GM19240 (cell line): ENCODE results near the gene RPL7L1.
"Not testable (repeated sequence)": the region's sequence is repeated elsewhere in the genome, so short reads cannot be mapped to it uniquely, and the experiment has no call there.

Source experiments
- DNase-seq: peaks from one replicate; pipeline ENCODE4 v3.0.0; 2011; ENCODE audit warnings: low spot score; ENCODE audit not compliant: insufficient read length

RPL7L1 gene

DNA sequence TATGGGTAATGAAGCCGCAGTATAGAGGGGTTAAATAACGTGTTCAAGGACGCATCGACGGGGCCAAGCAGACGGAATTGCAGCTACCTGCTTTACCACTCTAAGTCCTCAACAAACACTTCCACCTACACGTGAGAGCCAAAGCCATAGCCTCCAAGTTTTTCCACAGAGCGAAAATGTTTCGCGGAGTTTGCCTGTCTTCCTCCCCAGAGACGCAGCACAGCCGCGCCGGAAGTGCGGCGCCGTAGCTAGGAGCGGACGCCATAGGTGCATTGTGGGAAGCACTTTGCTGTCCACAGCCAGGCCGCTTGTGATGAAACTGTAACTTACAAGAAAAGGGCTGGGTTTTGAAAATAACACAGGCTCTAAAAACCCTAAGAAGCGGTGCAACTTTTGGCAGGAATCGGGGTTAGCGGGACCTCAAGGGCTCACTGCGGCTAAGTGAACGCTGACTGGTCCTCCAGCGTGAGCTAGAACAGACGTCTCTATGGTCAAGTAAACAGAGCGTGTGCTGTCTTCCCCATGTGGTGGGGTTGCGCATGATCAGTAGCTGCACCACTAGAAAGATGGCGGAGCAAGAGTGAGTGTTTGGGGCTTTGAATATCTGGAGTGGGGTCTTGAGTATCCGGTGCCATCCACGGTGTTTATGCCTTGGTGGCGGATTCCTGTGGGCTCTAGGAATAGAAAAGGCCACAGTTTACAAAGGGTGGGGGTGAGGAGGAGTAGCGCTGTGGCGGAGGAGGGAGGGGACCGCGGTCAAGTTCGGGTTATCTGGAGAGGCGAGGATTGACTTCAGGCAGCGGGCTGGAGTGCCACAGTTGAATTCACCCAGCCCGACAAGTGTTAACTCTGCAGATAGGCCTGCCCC, at the start of gene RPL7L1:
RPL7L1 (plus strand) TSS at position 245 of the 868 bp plus-strand sequence; CDS start at position 540, 295 bp downstream.
- DNase-seq = peak; percentile 53

DNA sequence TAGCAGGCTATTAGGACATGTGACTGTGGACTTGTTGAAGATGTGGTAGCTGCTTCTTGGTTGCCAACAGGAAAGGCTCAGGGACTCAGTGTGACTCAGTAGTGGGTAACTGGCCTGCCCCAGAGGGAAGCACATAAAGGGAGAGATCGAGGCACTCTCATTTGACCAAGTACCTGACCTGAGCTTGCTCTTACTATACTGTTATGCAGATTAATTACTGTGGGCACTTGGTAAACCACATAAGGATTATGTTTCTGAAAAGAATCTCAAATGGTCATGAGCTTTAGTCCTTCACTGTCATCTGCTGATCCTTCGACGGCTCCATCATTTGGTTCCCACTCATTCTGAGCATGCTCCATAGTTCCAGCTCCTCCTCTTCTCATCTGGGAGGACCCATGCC, 48.2 kb upstream of the RPL7L1 start:
- no peak for DNase-seq

DNA sequence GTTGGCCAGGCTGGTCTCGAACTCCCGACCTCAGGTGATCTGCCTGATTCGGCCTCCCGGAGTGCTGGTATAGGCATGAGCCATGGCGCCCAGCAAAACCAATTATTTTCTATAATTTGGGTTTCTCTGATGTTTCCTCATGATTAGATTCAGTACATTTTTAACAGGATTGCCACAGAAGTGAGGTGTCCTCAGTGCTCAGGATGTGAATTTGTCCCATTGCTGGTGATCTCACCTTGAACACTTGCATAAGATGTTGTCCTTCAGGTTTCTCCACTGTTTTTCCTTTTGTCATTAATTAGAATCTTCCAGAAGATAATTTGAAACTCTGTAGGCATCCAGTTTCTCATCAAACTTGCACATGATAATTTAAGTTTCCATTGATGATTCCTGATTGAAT, 45.4 kb upstream of the RPL7L1 start:
- DNase-seq = no peak

DNA sequence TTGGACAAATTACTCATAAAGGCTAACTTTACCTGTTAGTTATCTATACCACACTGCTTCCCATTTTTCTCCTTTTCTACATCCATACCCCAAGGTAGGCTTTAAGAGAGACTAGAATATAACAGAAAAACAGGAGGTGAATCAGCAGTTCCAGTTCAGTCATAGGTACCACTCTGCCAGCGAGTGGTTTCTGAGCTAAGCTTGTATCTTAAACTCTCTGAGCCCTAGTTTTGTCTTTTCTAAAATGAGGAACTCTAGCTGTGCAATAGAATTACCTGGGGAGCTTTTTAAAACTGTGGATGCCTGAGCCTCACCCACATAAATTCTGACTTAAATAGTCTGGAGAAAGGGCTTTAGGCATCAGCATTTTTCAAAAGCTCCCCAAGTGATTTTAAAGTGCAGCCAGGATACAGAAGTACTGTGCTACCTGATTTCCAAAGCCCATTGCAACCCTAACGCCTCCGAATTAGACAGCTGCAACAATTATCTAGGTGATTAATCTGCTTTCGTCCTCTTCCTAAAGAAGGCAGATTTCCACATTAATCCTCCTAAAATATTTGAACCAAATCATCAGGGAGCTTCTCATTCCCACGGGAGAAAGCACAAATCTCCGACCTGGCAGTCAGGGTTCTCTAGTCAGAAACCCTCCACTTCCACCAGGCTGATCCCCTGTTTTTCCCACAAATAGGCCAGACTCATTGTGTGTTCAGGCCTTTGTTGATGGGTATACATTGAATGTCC, 37.4 kb upstream of the RPL7L1 start:
- no peak for DNase-seq

DNA sequence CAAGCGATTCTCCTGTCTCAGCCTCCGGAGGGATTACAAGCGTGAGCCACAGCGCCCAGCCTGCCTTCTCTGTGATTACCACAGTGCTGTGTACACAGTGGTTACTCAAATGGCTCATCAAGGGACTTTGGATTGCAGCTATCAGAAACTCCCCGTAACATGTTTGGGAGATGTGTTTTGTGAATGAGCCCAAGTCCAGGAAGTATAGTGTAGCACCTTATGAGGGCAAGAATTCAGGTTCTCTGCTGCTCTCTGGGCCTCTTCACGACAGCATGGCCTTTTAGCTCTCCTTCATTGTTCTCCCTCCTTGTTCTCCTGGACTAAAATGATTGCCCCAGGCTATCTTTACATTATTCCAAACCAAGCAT, 34.1 kb upstream of the RPL7L1 start:
- DNase-seq = no peak

DNA sequence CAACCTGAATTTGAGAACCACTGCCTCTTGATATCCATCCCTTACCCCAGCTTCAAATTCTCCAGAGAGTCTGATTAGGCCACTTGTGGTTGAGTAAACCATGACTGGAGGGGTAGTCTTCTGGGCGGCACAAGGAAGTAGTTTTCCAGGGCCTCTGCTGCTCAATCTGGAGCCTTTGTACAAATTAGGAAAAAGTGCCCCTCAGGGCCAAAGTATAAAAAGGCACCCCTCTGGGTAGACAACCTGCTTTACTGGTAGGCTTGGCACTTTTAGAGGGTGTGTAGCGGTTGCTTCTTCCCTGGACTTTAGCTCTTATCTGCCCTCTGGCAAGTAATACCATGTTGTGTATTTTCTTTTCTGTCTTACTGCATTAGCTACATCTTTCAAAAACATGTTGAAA, 32.9 kb upstream of the RPL7L1 start:
- no peak for DNase-seq

DNA sequence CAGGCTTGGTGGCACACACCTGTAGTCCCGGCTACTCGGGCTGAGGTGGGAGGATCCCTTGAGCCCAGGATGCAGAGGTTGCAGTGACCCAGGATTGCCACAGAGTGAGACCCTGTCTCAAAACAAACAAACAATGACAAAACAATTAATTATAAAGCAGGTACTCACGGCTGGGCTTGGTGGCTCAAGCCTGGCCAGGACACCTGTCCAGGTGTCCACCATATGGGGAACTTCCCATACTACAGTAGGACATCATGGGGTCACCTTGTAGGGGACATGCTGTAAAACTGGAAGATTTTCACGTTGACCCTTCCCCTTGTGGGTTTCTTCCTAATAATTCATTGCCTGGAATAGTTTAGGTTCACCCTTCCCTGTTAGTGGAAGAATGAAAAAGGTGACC, 30.7 kb upstream of the RPL7L1 start:
- no peak for DNase-seq

DNA sequence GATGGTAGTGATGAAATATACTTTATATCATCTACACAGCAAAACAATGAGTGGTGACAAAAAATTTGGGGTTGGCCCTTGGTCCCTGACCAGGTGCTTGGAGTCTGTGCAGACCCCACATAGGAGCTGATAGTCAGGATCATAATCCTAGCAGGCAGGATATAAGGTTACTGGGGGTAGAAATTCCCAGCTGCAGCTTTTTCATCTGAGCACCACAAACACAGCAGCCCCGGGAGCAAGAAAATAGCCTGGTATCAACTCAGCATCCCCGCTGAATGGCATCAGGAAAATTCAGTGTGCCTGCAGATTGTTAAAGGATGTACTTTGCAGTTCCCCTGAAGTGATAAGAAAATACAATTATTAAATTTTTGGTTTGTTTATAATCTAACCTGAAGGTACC, 27.8 kb upstream of the RPL7L1 start:
- no peak for DNase-seq

DNA sequence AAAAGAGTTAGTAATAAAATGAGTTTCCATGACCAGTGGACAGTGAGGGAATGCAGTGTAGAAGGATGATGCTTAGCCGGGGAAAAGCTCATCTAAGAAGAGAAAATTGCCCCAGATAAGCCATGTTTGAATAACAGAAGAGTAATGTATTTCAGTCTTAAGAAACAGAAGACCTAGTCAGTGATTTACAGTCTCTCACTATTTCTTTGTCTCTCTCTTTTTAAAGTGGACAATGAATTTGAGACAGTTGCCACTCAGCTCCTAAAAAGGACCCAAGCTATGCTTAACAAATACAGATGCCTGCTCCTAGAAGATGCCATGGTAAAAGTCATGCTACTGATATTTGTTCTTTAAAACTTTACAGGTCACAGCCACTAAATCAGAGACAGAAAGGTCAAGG, 19.4 kb upstream of the RPL7L1 start:
- no peak for DNase-seq

DNA sequence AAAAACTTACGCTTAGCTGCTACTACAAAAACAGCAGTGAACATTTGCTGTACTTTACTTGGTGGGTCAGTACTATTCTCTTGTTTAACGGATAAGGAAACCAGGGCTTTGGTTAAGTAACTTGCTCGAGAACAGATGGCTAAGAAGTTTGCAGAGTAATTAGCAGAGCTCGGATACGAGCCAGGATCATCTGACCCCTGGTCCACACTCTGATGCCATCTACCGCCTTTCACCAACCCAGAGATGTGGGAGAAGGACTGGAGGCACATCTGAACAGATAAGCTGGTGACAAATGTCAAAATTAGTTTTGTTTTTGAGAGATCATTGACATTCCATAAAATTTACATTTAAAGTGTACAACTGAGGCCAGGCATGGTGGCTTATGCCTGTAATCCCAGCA, 18.9 kb upstream of the RPL7L1 start:
- no peak for DNase-seq

DNA sequence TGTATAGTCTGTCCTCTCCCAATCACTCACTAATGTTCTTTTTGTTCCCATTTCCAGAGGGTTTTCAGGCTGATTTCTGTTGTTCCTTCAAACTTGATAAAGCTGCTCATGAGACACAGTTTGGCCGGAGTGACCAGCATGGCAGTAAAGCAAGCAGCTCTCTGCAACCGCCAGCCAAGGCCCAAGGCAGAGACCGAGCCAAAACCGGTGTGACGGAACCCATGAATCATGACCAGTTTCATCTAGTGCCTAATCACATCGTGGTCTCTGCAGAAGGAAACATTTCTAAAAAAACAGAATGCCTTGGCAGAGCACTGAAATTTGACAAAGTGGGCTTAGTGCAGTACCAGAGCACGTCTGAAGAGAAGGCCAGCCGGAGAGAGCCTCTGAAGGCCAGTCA, 14.8 kb upstream of the RPL7L1 start:
- no peak for DNase-seq

DNA sequence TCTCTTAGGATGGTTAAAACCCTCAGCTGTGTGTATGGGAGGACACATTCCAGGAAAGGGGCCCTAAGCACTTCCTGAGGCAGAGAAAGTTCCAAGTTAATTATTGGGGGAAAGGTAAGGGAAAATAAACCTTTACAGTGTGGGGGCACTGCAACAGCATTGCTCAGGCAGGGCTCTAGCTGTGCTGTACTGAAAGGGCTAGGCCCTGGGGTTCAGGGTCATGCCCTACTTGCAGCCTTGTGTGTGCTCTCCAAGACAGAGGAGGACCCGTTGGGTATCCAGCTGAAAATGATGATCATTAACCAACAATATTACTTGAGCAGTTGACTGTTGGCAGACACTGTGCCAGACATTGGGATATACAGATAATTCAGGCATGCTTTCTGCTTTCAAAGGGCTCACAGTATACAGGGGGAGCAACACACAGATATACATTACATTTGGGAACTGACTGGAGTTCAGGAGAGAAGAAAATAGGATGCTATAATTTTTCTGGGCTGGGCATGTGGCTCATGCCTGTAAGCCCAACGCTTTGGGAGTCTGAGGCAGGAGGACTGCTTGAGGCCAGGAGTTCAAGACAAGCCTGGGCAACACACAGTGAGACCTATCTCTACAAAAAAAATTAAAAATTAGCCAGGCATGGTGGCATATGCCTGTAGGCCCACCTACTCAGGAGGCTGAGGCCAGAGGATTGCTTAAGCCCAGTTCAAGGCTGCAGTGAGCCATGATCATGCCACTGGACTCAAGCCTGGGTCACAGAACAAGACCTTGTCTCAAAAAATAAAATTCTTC, 9.1 kb upstream of the RPL7L1 start:
- no peak for DNase-seq

DNA sequence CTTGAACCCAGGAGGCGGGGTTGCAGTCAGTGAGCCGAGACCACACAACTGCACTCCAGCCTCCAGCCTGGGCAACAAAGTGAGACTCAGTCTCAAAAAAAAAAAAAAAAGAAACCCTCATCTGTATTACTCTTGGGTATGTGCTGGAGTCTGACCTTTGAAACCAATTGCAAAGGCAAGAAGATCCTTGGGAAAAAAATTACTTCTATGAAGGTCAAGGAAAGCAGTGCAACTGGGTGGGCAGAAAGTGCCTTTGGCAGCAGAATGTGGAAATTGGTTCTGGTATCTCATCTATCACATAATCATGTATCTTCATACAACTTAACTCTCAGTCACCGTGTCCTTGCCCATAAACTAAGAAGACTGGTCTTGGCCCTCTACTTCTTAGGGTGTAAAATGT, 7.7 kb upstream of the RPL7L1 start:
- DNase-seq = no peak

DNA sequence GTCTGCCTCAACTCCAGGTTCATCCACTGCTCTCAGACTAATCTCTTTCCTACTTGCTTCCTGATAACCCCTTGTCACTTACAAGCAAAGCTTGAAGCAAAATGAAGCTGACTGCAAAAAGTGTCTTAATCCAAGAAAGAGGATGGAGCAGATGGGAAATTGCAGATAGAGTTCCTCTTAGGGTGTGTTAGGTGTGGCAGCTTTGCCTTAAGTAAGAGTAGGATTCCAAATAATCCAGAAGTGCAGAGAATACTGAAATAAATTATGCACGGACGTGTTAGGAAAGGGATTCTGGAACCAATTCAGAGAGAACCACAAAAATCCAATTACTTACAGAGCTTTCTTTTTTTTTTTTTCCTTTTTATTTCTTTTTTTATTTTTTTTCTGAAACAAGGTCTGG, 6.1 kb upstream of the RPL7L1 start:
- DNase-seq = no peak

DNA sequence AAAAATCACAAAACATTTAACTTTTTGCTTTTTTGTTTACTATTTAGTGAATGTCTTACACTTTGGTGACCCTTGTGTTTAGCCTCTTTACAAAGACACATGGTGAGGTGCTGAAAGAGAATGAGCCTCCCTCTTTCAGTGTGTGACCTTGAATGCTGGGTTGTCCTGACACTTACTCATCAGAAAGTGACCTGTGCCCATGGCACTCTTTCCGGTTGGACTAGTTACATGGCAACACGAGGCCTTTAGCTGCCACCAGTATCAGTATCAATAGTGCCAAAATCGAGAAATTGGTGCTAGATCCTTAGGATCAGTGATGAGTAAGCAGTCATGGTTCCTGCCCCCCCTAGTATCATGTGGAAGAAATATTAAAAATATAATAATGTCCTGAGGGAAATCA, 1.7 kb upstream of the RPL7L1 start:
- no peak for DNase-seq

DNA sequence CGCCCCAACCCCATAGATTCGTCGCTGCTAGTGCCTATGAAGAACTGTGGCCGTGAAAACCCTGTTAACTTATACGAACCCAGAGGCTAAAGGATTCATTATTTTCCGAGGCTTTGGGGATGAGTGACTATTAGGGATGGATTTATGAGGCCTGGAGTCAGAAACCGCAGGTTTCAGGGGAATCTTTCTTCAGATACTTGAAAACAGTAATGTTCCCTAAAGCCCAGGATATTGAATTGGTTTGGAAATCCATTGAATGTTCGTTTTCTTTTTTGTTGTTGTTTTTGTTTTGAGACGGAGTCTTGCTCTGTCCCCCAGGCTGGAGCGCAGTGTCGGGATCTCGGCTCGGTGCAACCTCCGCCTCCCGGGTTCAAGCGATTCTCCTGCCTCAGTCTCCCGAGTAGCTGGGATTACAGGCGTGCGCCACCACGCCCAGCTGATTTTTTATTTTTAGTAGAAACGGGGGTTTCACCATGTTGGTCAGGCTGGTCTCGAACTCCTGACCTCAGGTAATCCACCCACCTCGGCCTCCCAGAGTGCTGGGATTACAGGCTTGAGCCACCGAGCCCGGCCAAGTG, 913 bp downstream of the RPL7L1 start:
- not testable (repeated sequence) for DNase-seq

DNA sequence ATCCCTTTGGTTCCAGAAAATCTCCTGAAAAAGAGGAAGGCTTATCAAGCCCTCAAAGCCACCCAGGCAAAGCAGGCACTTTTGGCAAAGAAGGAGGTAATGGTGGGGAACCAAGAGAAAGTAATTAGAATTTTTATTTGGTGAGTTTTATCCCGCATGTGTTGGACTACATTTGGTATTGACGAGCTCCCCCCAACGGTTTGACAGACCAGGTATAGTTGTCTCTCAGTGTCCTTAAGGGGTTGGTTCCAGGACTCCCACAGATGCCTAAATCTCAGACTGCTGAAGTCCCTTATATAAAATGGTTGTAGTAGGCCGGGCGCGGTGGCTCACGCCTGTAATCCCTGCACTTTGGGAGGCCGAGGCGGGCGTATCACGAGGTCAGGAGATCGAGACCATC, 1.5 kb downstream of the RPL7L1 start:
- not testable (repeated sequence) for DNase-seq

DNA sequence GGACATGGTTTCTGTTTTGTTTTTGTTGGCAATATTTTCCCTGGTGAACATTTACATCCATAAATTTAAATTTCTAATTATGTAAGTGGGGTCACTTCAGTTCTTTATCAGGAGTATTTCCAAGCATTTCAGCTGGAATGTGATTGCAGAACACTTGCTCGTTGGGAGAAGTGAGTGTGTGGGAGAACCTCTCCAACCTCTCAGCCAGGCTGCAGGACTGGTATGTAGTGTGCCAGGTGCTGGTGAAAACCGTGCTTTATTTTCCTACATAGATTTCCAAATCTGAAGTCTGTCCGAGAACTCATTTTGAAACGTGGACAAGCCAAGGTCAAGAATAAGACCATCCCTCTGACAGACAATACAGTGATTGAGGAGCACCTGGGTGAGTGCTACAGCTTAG, 6.3 kb downstream of the RPL7L1 start:
- DNase-seq = no peak

DNA sequence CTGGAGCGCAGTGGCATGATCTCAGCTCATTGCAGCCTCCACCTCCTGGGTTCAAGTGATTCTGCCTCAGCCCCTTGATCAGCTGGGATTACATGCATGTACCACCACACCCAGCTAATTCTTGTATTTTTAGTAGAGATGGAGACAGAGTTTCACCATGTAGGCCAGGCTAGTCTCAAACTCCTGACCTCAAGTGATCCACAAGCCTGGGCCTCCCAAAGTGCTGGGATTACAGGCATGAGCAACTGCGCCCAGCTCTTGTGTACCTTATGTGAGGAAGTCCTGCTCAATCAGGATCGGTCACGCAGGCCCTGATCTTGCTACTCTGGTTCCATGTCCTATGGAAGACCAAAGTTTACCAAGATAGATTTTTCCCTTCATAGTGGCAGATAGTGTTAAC, 8.8 kb downstream of the RPL7L1 start:
- DNase-seq = not testable (repeated sequence)

DNA sequence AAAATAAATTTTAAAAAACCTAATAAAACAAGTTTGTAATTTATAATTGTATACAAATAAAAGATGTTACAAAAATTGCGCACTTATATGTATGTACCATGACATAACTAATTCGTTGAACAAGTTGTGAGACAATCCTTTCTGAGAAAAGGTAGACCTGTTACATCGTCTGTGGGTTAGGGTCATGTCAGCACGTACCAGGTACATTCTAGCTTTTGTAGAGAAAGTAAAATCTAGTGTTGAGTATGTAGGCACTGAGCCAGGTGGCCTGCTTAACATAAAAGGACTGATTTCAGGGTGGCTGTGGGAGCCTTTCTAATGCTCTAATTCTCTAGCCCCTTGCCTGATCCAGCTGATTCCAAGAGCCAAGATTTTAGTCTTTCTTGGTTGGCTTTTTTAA, 10.4 kb downstream of the RPL7L1 start:
- DNase-seq = no peak

DNA sequence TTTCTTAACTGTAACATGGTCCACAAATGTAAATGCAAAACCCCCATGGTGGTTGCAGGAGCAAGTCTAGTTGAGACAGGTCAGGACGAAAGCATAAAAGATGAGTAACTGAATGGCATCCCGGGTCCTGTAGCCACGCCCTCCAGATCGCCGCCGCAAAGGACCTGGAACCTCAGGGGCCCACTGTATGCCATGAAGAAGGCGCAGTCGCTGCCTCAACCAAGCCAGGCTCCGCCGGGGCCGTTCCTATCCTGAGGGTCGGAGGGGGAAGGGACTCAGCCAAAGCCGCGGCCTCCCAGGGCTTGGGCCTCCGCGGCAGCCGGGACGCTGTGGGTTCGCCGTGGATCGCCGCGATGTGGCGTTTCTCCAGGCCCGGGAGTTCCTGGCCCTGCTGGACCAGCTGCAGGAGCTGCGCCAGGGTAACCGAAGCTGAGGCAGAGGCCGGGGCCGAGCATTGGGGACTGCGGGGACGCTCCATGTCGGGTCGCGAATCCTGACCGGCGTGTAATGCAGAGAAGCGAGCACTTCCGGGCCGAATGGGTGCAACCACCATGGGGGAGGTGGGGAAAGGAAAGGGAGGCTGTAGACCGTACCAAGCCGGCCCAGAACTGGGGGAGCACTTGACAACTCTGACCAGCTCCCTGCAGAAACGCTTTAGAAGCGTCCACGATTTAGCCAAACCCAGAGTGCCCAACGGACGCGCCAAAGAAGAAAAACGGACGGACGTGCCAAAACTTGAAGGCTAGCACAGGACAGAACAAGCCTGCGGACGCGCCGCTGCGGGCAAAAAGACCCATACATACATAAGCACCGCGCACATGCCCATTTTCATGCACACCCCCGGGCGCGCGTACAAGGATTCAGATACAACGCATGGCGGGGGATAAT, 11.1 kb downstream of the RPL7L1 start:
- peak; percentile 81 for DNase-seq
